ENCODE results near the gene SH2D3A. TPM values are rescaled to one million over a fixed set of nuclear protein-coding genes. Genes with fewer than 3 reads are reported as not detected.
A peak's percentile ranks its signal among the peaks of the same experiment; 100 is the strongest.

SH2D3A gene
- total and polyA plus RNA-seq, 2 donors (not counting 3 experiments of a cell fraction or from before 2014, with no cell fraction given), result 0.04 to 0.53 TPM

- Histone ChIP-seq H3K27ac (ENCODE audit: insufficient read depth, low read depth, low read length) (no peak overlapping the region), H4K20me1 (replicated peaks; ENCODE audit: control insufficient read depth, extremely low read depth, insufficient read depth, low read length) (no peaks in the 10 kb centered on the region), H2AFZ (ENCODE audit: low read depth, low read length) (peak overlapping the region; percentile 52), H3K79me2 (ENCODE audit: control insufficient read depth, insufficient read depth, low read length) (no peaks in the 10 kb centered on the region), H3K9me3 (replicated peaks; ENCODE audit: control insufficient read depth, insufficient read depth, low read length) (no peaks in the 10 kb centered on the region), H3K9ac (replicated peaks; ENCODE audit: extremely low read depth, insufficient read depth, low read length) (no peak overlapping the region), H3K9me1 (replicated peaks; ENCODE audit: control insufficient read depth, extremely low read depth, insufficient read depth, low read length) (no peaks in the 10 kb centered on the region), H3K4me1 (ENCODE audit: control insufficient read depth, extremely low read depth, insufficient read depth, low read length) (peaks cover 4% of the 10 kb centered on the region), H3K36me3 (ENCODE audit: control insufficient read depth in 2 of 2, extremely low read depth in 1 of 2, insufficient read depth in 2 of 2, low read length in 2 of 2) (no peaks in the 10 kb centered on the region), H3K27me3 (ENCODE audit: control insufficient read depth in 2 of 2, insufficient read depth in 2 of 2, low read length in 2 of 2) (peaks cover 5 to 9% of the 10 kb centered on the region in 2 experiments), H3K4me3 (replicated peaks in 1 of 3; ENCODE audit: insufficient read depth in 1 of 3, low read depth in 1 of 3, low read length in 3 of 3) (peak overlapping the region in 1 of 3 experiments; percentile 4), H3K4me2 (ENCODE audit: insufficient read depth, low read length) (no peak overlapping the region)
- no peak for TF ChIP-seq FOS (IDR thresholded peaks at IDR 0.05; ENCODE audit: borderline replicate concordance, insufficient read depth, low read length)
- no peak for TF ChIP-seq MAX (IDR thresholded peaks at IDR 0.05; ENCODE audit: insufficient read depth, insufficient read length)
- no peak for TF ChIP-seq GATA2 (IDR thresholded peaks at IDR 0.05; ENCODE audit: insufficient read depth, insufficient read length, low read depth, low read length)
- no peak for TF ChIP-seq POLR2A (IDR thresholded peaks at IDR 0.05; ENCODE audit: low read depth, low read length)
- no peak for TF ChIP-seq EZH2 (IDR thresholded peaks at IDR 0.05; ENCODE audit: borderline replicate concordance, low read depth, low read length, severe bottlenecking)
- TF ChIP-seq POLR2AphosphoS5 (IDR thresholded peaks at IDR 0.05; ENCODE audit: insufficient read depth, low read depth, low read length), result no peak
- TF ChIP-seq JUN (IDR thresholded peaks at IDR 0.05; ENCODE audit: borderline replicate concordance, insufficient read depth, insufficient read length, low read depth), result no peak
- TF ChIP-seq MYC (IDR thresholded peaks at IDR 0.05; ENCODE audit: low read depth, low read length), result no peak
- TF ChIP-seq CTCF (IDR thresholded peaks at IDR 0.05; ENCODE audit: extremely low read depth in 1 of 2, insufficient read depth in 1 of 2, low read depth in 1 of 2, low read length in 2 of 2), result no peak
- ChIA-PET POLR2A (no interaction called here), CTCF (no interaction called here)
- BruUV-seq (replicated peaks), result no TSS peak
- DNase-seq (ENCODE audit: low read depth, low spot score), result no peak
- intact Hi-C loops (cut with micrococcal nuclease) (loop anchor here (1.0 kb wide), 1 partner anchor 96 kb away; no protein-coding TSS in a partner anchor), dilution Hi-C loops (cut with MboI; ENCODE audit: extremely low pct_ligation_motif_present, low sequenced_read_pairs) (no loop called here)
- FAIRE-seq, result no peak
Measured at GRCh38 chr19:6767081-6767356, 216 bp downstream of the SH2D3A start.
